IPS-18a (cell line): ENCODE results near the gene KRABD2.
A peak's percentile ranks its signal among the peaks of the same experiment; 100 is the strongest.
"Not testable (repeated sequence)": the region's sequence is repeated elsewhere in the genome, so short reads cannot be mapped to it uniquely, and the experiment has no call there.

Experiments used
- H3K27ac ChIP-seq: one replicate; pipeline ENCODE4 v1.5.1; 2013; ENCODE audit warnings: low read length
- H3K27me3 ChIP-seq: one replicate; pipeline ENCODE4 v1.6.1; 2013; ENCODE audit warnings: mild to moderate bottlenecking, low read length; ENCODE audit not compliant: control insufficient read depth, insufficient read depth
- H3K36me3 ChIP-seq: one replicate; pipeline ENCODE4 v1.6.1; 2013; ENCODE audit warnings: low read depth, low read length; ENCODE audit not compliant: control insufficient read depth
- H3K4me1 ChIP-seq: one replicate; pipeline ENCODE4 v1.6.1; 2013; ENCODE audit warnings: low read depth, low read length; ENCODE audit not compliant: control insufficient read depth
- H3K4me3 ChIP-seq: one replicate; pipeline ENCODE4 v1.5.1; 2013; ENCODE audit warnings: low read length
- H3K9ac ChIP-seq: one replicate; pipeline ENCODE4 v1.6.1; 2013; ENCODE audit warnings: mild to moderate bottlenecking, low read length, moderate library complexity
- H3K9me3 ChIP-seq: one replicate; pipeline ENCODE4 v1.6.1; 2013; ENCODE audit warnings: low read depth, low read length; ENCODE audit not compliant: control insufficient read depth

Gene KRABD2

GRCh38 chr17:8354236-8354635 is 22.3 kb downstream of the KRABD2 start:
- H3K4me3 ChIP-seq, result no peak overlapping the region
- H3K27me3 ChIP-seq, result no peaks in the 10 kb centered on the region
- peaks cover 5% of the 10 kb centered on the region for H3K4me1 ChIP-seq
- H3K36me3 ChIP-seq, result no peaks in the 10 kb centered on the region
- no peak overlapping the region for H3K9ac ChIP-seq
- H3K27ac ChIP-seq, result no peak overlapping the region
- H3K9me3 ChIP-seq, result no peaks in the 10 kb centered on the region

- Histone ChIP-seq H3K9ac (no peak overlapping the region), H3K9me3 (no peaks in the 10 kb centered on the region), H3K27me3 (no peaks in the 10 kb centered on the region), H3K36me3 (no peaks in the 10 kb centered on the region), H3K27ac (no peak overlapping the region), H3K4me1 (peaks cover 5% of the 10 kb centered on the region), H3K4me3 (no peak overlapping the region)
These were observed 22.8 kb downstream of the KRABD2 start for GRCh38 chr17:8353736-8354135.

DNA sequence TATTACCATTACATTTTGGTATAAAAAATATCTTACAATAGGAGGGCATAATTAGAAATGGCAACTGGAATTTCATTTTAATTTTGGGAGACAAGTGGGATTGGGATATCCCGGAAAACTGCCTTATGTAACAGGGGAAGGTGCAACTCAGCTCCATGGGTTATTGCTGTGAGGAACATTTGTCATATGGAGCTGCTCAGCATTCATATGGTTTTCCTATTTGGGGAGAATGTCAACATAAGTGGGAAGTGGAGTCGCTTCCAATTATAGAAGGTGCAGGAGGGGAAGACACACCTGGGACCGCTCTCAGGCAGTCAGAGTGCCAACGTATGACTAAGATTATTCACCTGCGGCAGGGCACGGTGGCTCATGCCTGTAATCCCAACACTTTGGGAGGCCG is 26.2 kb downstream of the KRABD2 start:
- Histone ChIP-seq H3K27me3 (no peaks in the 10 kb centered on the region), H3K4me1 (peaks cover 5% of the 10 kb centered on the region), H3K4me3 (no peak overlapping the region), H3K27ac (no peak overlapping the region), H3K36me3 (no peaks in the 10 kb centered on the region), H3K9me3 (no peaks in the 10 kb centered on the region), H3K9ac (no peak overlapping the region)

DNA sequence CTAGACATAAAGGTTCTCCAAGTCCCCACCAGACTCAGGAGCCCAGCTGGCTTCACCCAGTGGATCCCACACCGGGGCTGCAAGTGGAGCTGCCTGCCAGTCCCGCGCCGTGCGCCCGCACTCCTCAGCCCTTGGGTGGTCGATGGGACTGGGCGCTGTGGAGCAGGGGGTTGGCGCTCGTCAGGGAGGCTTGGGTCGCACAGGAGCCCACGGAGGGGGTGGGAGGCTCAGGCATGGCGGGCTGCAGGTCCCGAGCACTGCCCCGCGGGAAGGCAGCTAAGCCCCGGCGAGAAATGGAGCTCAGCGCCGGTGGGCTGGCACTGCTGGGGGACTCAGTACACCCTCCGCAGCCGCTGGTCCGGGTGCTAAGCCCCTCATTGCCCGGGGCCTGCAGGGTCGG is 29.5 kb downstream of the KRABD2 start:
- H3K27ac ChIP-seq, result not testable (repeated sequence)

GRCh38 chr17:8345951-8346665 is 30.4 kb downstream of the KRABD2 start:
- no peaks in the 10 kb centered on the region for H3K27me3 ChIP-seq
- no peaks in the 10 kb centered on the region for H3K9me3 ChIP-seq
- H3K27ac ChIP-seq, result no peak overlapping the region
- no peak overlapping the region for H3K9ac ChIP-seq
- H3K4me3 ChIP-seq, result no peak overlapping the region
- no peaks in the 10 kb centered on the region for H3K36me3 ChIP-seq
- peaks cover 4% of the 10 kb centered on the region for H3K4me1 ChIP-seq

More for the DNA sequence above, 29.5 kb downstream of the KRABD2 start:
- H3K4me1 ChIP-seq, H3K9ac ChIP-seq, H3K4me3 ChIP-seq, H3K9me3 ChIP-seq, H3K36me3 ChIP-seq, H3K27me3 ChIP-seq: not testable (repeated sequence)

GRCh38 chr17:8345052-8345690 is 31.3 kb downstream of the KRABD2 start:
- Histone ChIP-seq H3K4me3 (no peak overlapping the region), H3K9me3 (no peaks in the 10 kb centered on the region)

GRCh38 chr17:8341456-8341855 is 35.0 kb downstream of the KRABD2 start:
- peak overlapping the region; percentile 57 for H3K27ac ChIP-seq
- no peaks in the 10 kb centered on the region for H3K27me3 ChIP-seq
- no peaks in the 10 kb centered on the region for H3K9me3 ChIP-seq
- peaks cover 17% of the 10 kb centered on the region for H3K4me1 ChIP-seq
- H3K9ac ChIP-seq, result peak overlapping the region; percentile 7
- no peak overlapping the region for H3K4me3 ChIP-seq
- H3K36me3 ChIP-seq, result no peaks in the 10 kb centered on the region

More at GRCh38 chr17:8345052-8345690, 31.3 kb downstream of the KRABD2 start:
- Histone ChIP-seq H3K9ac (no peak overlapping the region), H3K36me3 (no peaks in the 10 kb centered on the region), H3K27ac (no peak overlapping the region), H3K27me3 (no peaks in the 10 kb centered on the region), H3K4me1 (peaks cover 5% of the 10 kb centered on the region)

DNA sequence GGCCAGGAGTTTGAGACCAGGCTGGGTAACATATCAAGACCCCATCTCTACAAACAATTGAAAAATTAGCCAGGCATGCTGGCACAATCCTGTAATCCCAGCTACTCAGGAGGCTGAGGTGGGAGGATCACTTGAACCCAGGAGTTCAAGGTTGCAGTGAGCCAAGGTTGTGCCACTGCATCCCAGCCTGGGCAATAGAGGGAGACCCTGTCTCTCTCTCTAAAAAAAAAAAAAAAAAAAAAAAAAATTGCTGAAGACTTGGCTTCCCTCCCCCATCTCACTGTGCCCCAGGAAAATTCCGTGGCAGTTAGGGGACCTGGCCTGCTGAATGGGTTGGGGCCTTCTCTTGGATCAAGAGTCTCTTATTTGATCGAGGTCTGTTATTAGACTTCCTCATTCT is 37.0 kb downstream of the KRABD2 start, which contains the start of gene ODF4:
Gene ODF4, plus strand, starts transcription at position 301 of the 400 bp plus-strand sequence. CDS start 212 bp downstream, outside the sequence.
- Histone ChIP-seq H3K4me3 (no peak within 1 kb of the TSS), H3K27me3 (no peaks in the 10 kb centered on the region), H3K4me1 (peaks cover 17% of the 10 kb centered on the region), H3K27ac (no peak within 1 kb of the TSS), H3K36me3 (no peaks in the 10 kb centered on the region), H3K9me3 (no peaks in the 10 kb centered on the region), H3K9ac (no peak within 1 kb of the TSS)

- no peak overlapping the region for H3K9ac ChIP-seq
- no peaks in the 10 kb centered on the region for H3K36me3 ChIP-seq
- H3K4me1 ChIP-seq, result peaks cover 17% of the 10 kb centered on the region
- no peak overlapping the region for H3K4me3 ChIP-seq
- H3K27ac ChIP-seq, result no peak overlapping the region
- no peaks in the 10 kb centered on the region for H3K9me3 ChIP-seq
- H3K27me3 ChIP-seq, result no peaks in the 10 kb centered on the region
These were observed 37.8 kb downstream of the KRABD2 start for GRCh38 chr17:8338753-8339140.

DNA sequence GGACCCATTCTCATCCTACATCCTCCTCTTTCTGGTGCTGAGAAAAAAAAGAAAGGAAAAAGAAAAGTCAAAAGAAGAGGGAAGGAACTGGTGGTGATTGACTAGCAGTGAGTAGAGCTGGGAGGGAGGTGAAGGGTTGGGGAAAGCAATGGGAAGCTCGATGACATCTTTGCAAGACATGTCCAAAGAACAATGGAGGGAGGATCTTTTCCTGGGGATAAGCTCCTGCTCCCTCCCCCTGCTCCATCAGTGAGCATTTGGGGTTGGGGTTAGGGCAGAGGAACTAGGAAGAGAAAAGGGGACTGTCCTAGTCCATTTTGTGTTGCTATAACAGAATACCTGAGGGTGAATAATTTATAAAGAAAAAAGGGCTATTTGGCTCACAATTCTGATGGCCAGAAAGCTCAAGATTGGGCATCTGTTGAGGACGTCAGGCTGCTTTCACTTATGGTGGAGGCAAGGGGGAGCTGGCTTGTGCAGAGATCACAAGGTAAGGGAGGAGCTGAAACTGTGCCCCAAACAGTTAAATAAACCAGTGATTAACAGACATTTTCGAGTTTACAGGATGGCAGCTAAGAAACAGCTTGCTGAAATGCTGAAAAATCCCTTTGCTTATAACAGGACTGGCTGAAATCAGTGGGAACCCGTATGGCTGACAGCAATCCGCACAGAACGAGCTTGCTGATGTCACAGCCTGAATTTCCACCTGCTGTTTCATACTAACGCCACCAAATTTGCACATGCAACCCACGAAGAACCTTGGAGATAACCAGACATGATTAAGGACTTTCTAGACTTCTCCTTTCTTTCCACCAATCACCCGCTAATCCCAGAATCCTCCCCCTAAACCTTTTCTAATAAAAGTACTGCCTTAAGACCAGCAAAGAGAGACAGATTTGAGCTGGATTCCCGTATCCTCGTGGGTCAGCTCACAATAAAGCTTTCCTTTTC is 38.4 kb downstream of the KRABD2 start:
- H3K4me3 ChIP-seq, result no peak overlapping the region
- H3K9me3 ChIP-seq, result no peaks in the 10 kb centered on the region
- no peak overlapping the region for H3K27ac ChIP-seq
- H3K27me3 ChIP-seq, result no peaks in the 10 kb centered on the region
- H3K4me1 ChIP-seq, result peaks cover 17% of the 10 kb centered on the region
- H3K9ac ChIP-seq, result no peak overlapping the region
- H3K36me3 ChIP-seq, result no peaks in the 10 kb centered on the region

DNA sequence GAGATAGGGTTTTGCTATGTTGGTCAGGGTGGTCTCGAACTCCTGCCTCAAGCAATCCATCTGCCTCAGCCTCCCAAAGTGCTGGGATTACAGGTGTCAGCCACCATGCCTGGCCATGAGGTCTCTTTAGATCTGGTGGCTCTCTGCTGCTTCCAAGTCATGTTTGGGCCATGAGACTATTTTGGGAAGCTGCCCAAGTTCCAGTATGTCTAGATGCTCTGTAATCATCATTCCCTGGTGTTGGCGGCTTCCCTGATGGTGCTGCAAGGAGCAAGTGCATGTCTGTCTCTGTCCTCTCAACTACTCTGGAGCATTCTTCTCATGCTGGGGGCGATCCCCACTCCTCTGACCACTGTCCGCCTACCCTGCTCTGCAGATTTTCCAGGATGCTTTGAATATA is 43.2 kb downstream of the KRABD2 start:
- Histone ChIP-seq H3K9me3 (no peaks in the 10 kb centered on the region), H3K27me3 (no peaks in the 10 kb centered on the region), H3K27ac (no peak overlapping the region), H3K9ac (no peak overlapping the region), H3K4me1 (peaks cover 6% of the 10 kb centered on the region), H3K4me3 (no peak overlapping the region), H3K36me3 (no peaks in the 10 kb centered on the region)
